GM23338 (cell line): ENCODE measurements around the gene GP9. TPM values are rescaled to one million over a fixed set of nuclear protein-coding genes. Genes with fewer than 3 reads are reported as not detected.

Source experiments
- ATAC-seq: fragments of 200-7000 bp; cut with Tn5 transposase; 3 replicates; pipeline ENCODE4 v1.9.1; 2020
- DNase-seq: peaks from one replicate; pipeline ENCODE4 v3.0.0-alpha.2; 2015; ENCODE audit warnings: low spot score
- H2AFZ ChIP-seq: fragments of 200-600 bp; sonication (generic); 2 replicates; pipeline ENCODE4 v1.8.0; 2016; ENCODE audit warnings: antibody characterized with exemption, mild to moderate bottlenecking, moderate library complexity
- H3F3A ChIP-seq: fragments of 200-600 bp; sonication (generic); replicated peaks from 2 replicates; pipeline ENCODE4 v1.8.0; 2017; ENCODE audit warnings: antibody characterized with exemption, mixed run types, low read depth
- H3K27ac ChIP-seq: fragments of 200-600 bp; sonication (generic); 2 replicates; pipeline ENCODE4 v1.6.1; 2016; ENCODE audit warnings: low read depth
- H3K27me3 ChIP-seq: fragments of 200-600 bp; sonication (generic); 2 replicates; pipeline ENCODE4 v1.8.0; 2016; ENCODE audit warnings: mild to moderate bottlenecking, mixed run types, moderate library complexity; ENCODE audit not compliant: insufficient read depth
- H3K36me3 ChIP-seq: fragments of 200-600 bp; sonication (generic); 2 replicates; pipeline ENCODE4 v1.8.0; 2016; ENCODE audit warnings: mild to moderate bottlenecking; ENCODE audit not compliant: insufficient read depth
- H3K4me1 ChIP-seq: fragments of 200-600 bp; sonication (generic); 2 replicates; pipeline ENCODE4 v1.8.0; 2016; ENCODE audit warnings: mild to moderate bottlenecking, moderate library complexity; ENCODE audit not compliant: insufficient read depth
- H3K4me2 ChIP-seq: fragments of 200-600 bp; sonication (generic); 2 replicates; pipeline ENCODE4 v1.7.1; 2017; ENCODE audit warnings: mixed run types
- H3K4me3 ChIP-seq: fragments of 200-600 bp; sonication (generic); 2 replicates; pipeline ENCODE4 v1.6.1; 2016; ENCODE audit warnings: mixed run types
- H3K79me2 ChIP-seq: fragments of 200-600 bp; sonication (generic); replicated peaks from 2 replicates; pipeline ENCODE4 v1.8.0; 2017; ENCODE audit warnings: mild to moderate bottlenecking; ENCODE audit not compliant: insufficient read depth
- H3K9me2 ChIP-seq: fragments of 200-600 bp; sonication (generic); 2 replicates; pipeline ENCODE4 v1.8.0; 2017; ENCODE audit not compliant: insufficient read depth
- H4K20me1 ChIP-seq: fragments of 200-600 bp; sonication (generic); replicated peaks from 2 replicates; pipeline ENCODE4 v1.8.0; 2017; ENCODE audit warnings: mild to moderate bottlenecking; ENCODE audit not compliant: insufficient read depth
- H3K27ac Mint-ChIP-seq: 2 replicates; pipeline ENCODE4 v1.8.0; 2020; ENCODE audit warnings: inconsistent platforms, mild to moderate bottlenecking, moderate library complexity, mixed read lengths
- H3K27me3 Mint-ChIP-seq: 3 replicates; pipeline ENCODE4 v1.8.0; 2022; ENCODE audit warnings: low read depth, mild to moderate bottlenecking, moderate library complexity, mixed read lengths, inconsistent platforms; ENCODE audit not compliant: insufficient read depth, poor library complexity
- H3K36me3 Mint-ChIP-seq: 3 replicates; pipeline ENCODE4 v1.8.0; 2021; ENCODE audit warnings: low read depth, mild to moderate bottlenecking, inconsistent platforms, moderate library complexity, mixed read lengths
- H3K4me1 Mint-ChIP-seq: 3 replicates; pipeline ENCODE4 v1.8.0; 2020; ENCODE audit warnings: mild to moderate bottlenecking, inconsistent platforms, mixed read lengths
- H3K4me3 Mint-ChIP-seq: 3 replicates; pipeline ENCODE4 v1.8.0; 2021; ENCODE audit warnings: moderate library complexity, mild to moderate bottlenecking, inconsistent platforms, mixed read lengths
- H3K9me3 Mint-ChIP-seq: 3 replicates; pipeline ENCODE4 v1.8.0; 2020; ENCODE audit warnings: moderate library complexity, mild to moderate bottlenecking, inconsistent platforms, mixed read lengths
- CREB1 ChIP-seq: fragments of 250-450 bp; sonication (Bioruptor Pico); IDR thresholded peaks from 2 replicates; pipeline ENCODE4 v1.5.0; 2020; ENCODE audit warnings: low read depth, mild to moderate bottlenecking, moderate library complexity
- CTCF ChIP-seq, 2 experiments: fragments of 200-600 bp in 1 of 2; sonication (generic) in 1 of 2; conservative IDR thresholded peaks; 2 replicates each; pipeline versions ENCODE4 v1.5.1 to v1.6.1; 2016 to 2017; ENCODE audit warnings: antibody characterized with exemption in 2 of 2, low read depth in 2 of 2, mild to moderate bottlenecking in 2 of 2, moderate library complexity in 1 of 2
- ETS1 ChIP-seq: IDR thresholded peaks from 2 replicates; pipeline ENCODE4 v1.6.1; 2016; ENCODE audit warnings: antibody characterized with exemption
- EZH2 ChIP-seq: fragments of 200-600 bp; sonication (generic); IDR thresholded peaks from one replicate; pipeline ENCODE4 v1.8.0; 2017; ENCODE audit warnings: antibody characterized with exemption, mild to moderate bottlenecking, low read depth; ENCODE audit not compliant: unreplicated experiment
- EZH2phosphoT487 ChIP-seq: fragments of 200-600 bp; sonication (generic); IDR thresholded peaks from one replicate; pipeline ENCODE4 v1.8.1; 2018; ENCODE audit warnings: antibody characterized with exemption; ENCODE audit not compliant: unreplicated experiment
- JUNB ChIP-seq: IDR thresholded peaks from one replicate; pipeline ENCODE4 v1.6.1; 2016; ENCODE audit warnings: antibody characterized with exemption; ENCODE audit not compliant: unreplicated experiment
- NANOG ChIP-seq: IDR thresholded peaks from 2 replicates; pipeline ENCODE4 v1.6.1; 2016; ENCODE audit warnings: antibody characterized with exemption, borderline replicate concordance
- POLR2AphosphoS5 ChIP-seq: IDR thresholded peaks from 2 replicates; pipeline ENCODE4 v1.6.1; 2016; ENCODE audit warnings: antibody characterized with exemption, low read depth
- REST ChIP-seq: IDR thresholded peaks from one replicate; pipeline ENCODE4 v1.6.1; 2018; ENCODE audit warnings: antibody characterized with exemption; ENCODE audit not compliant: unreplicated experiment
- STAT1 ChIP-seq: IDR thresholded peaks from one replicate; pipeline ENCODE4 v1.6.1; 2016; ENCODE audit warnings: antibody characterized with exemption; ENCODE audit not compliant: unreplicated experiment
- ZNF114 ChIP-seq: fragments of 250-450 bp; sonication (Bioruptor Pico); IDR thresholded peaks from 2 replicates; pipeline ENCODE4 v1.5.0; 2020; ENCODE audit warnings: mild to moderate bottlenecking, moderate library complexity
- ZNF331 ChIP-seq: fragments of 250-450 bp; sonication (Bioruptor Pico); IDR thresholded peaks from 2 replicates; pipeline ENCODE4 v1.5.0; 2020; ENCODE audit warnings: low read depth, mild to moderate bottlenecking, moderate library complexity
- ZNF462 ChIP-seq: fragments of 250-450 bp; sonication (Bioruptor Pico); IDR thresholded peaks from 2 replicates; pipeline ENCODE4 v1.5.0; 2020; ENCODE audit warnings: mild to moderate bottlenecking, moderate library complexity
- polyA plus RNA-seq: library from polyadenylated mRNA; unstranded; fragments of >200 nt; fragmentation: Nextera tagmentation; extraction: Ambion mirVana; gene quantifications from 2 replicates; pipeline ENCODE4 v1.2.1, GENCODE V29; 2016
- total RNA-seq: library from RNA; depleted of rRNA; stranded (reverse); fragments of >200 nt; shearing (Covaris generic); gene quantifications from 2 replicates; pipeline ENCODE4 v1.2.3, GENCODE V29; 2014

GP9 gene
- total and polyA plus RNA-seq, 2 experiments from 2014 or later = not detected

GRCh38 chr3:129085818-129086217 lies 25.2 kb downstream of the GP9 start:
- Histone ChIP-seq H3K9me2 (no peaks in the 10 kb centered on the region), H3K4me1 (no peaks in the 10 kb centered on the region), H2AFZ (no peak overlapping the region), H3K4me3 (no peak overlapping the region), H3K79me2 (no peaks in the 10 kb centered on the region), H4K20me1 (no peaks in the 10 kb centered on the region), H3K36me3 (no peaks in the 10 kb centered on the region), H3K4me2 (no peak overlapping the region), H3K27ac (no peak overlapping the region), H3K27me3 (no peaks in the 10 kb centered on the region), H3F3A (no peaks in the 10 kb centered on the region)
- Mint-ChIP-seq H3K9me3 (no peaks in the 10 kb centered on the region), H3K4me3 (no peak overlapping the region), H3K4me1 (no peaks in the 10 kb centered on the region), H3K27ac (no peak overlapping the region; the same call in 1 of the 2 replicates), H3K36me3 (no peaks in the 10 kb centered on the region), H3K27me3 (peaks cover 6% of the 10 kb centered on the region)
- TF ChIP-seq ZNF114 = no peak
- TF ChIP-seq REST = no peak
- TF ChIP-seq STAT1 = no peak
- TF ChIP-seq ZNF331 (CRISPR knock-in tag) = no peak
- TF ChIP-seq NANOG = no peak
- TF ChIP-seq POLR2AphosphoS5 = no peak; the same call in 1 of the 2 replicates
- TF ChIP-seq ETS1 = no peak
- no peak for TF ChIP-seq EZH2
- TF ChIP-seq JUNB = no peak
- no peak for TF ChIP-seq CTCF (conservative IDR thresholded peaks at IDR 0.05; ENCODE audit: low read depth in 2 of 2)
- no peak for TF ChIP-seq EZH2phosphoT487
- TF ChIP-seq CREB1 = no peak
- TF ChIP-seq ZNF462 = no peak
- DNase-seq = no peak
- no peak for ATAC-seq
